GM18868 (cell line): Measurements from ENCODE around the gene TMPO.
"Not testable (repeated sequence)": the region's sequence is repeated elsewhere in the genome, so short reads cannot be mapped to it uniquely, and the experiment has no call there.

Experiments used
- ATAC-seq: cut with Tn5 transposase; IDR thresholded peaks from one replicate; pipeline ENCODE4 v1.9.1; 2021; ENCODE audit warnings: mild to moderate bottlenecking, moderate library complexity; ENCODE audit not compliant: unreplicated experiment

The TMPO gene

GRCh38 chr12:98515287-98516110 lies at the start of gene TMPO:
Gene TMPO (plus strand): TSS chr12:98515590. CDS start chr12:98515868, 278 bp downstream.
- peak; percentile 83 for ATAC-seq

GRCh38 chr12:98465950-98466602 lies 49.3 kb upstream of the TMPO start:
- ATAC-seq, result no peak

GRCh38 chr12:98466640-98467400 lies 48.6 kb upstream of the TMPO start:
- no peak for ATAC-seq

GRCh38 chr12:98469109-98469508 lies 46.3 kb upstream of the TMPO start:
- ATAC-seq, result peak; percentile 47

- no peak for ATAC-seq
These were observed 44.8 kb upstream of the TMPO start for GRCh38 chr12:98470469-98471082.

- no peak for ATAC-seq
These were observed 44.3 kb upstream of the TMPO start for GRCh38 chr12:98471085-98471484.

- no peak for ATAC-seq
These were observed 39.9 kb upstream of the TMPO start for GRCh38 chr12:98475565-98475908.

- ATAC-seq, result no peak
These were observed 36.8 kb upstream of the TMPO start for GRCh38 chr12:98478606-98479005.

- no peak for ATAC-seq
These were observed 31.5 kb upstream of the TMPO start for GRCh38 chr12:98483621-98484503.

- ATAC-seq, result no peak
These were observed 29.5 kb upstream of the TMPO start for GRCh38 chr12:98485792-98486340.

- not testable (repeated sequence) for ATAC-seq
These were observed 27.0 kb upstream of the TMPO start for GRCh38 chr12:98488416-98488815.

- ATAC-seq, result no peak
These were observed 26.2 kb upstream of the TMPO start for GRCh38 chr12:98489176-98489575.

- peak; percentile 88 for ATAC-seq
These were observed 24.6 kb upstream of the TMPO start for GRCh38 chr12:98490501-98491453.

GRCh38 chr12:98492580-98493140 lies 22.7 kb upstream of the TMPO start:
- no peak for ATAC-seq

GRCh38 chr12:98501266-98501629 lies 14.1 kb upstream of the TMPO start:
- ATAC-seq, result not testable (repeated sequence)

- ATAC-seq, result peak; percentile 61
These were observed 12.1 kb upstream of the TMPO start for GRCh38 chr12:98503342-98503591.

- ATAC-seq, result peak; percentile 69
These were observed 11.6 kb upstream of the TMPO start for GRCh38 chr12:98503592-98504367.

GRCh38 chr12:98504368-98504617 lies 11.1 kb upstream of the TMPO start:
- peak; percentile 16 for ATAC-seq
